Measurements from ENCODE around the gene ST7L.

DNA sequence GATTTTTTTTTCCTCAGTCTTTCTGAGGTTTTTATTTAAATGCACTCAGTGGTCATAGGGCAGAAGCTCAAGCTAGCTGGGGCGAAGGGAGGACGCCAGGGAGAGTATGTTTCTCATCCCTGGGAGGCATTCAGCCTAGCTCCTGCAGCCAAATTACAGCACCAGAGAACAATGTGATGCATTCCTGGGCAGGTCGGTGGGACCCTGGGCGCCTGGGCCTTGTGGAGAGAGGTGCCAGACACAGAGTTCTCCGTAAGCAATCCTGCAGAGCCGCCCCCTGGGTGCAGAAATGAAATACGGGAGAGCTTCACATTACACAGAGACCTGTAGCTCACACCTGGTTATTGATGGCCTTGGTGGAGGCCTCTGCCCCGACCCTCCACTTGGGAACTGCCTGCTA is 94.7 kb downstream of the ST7L start:
- TF ChIP-seq ZFP3 (CRISPR knock-in tag; IDR thresholded peaks at IDR 0.05): 0 out of 2 replicates have a peak, but pooled peaks have one; percentile 36
- TF ChIP-seq, protein P1, sequence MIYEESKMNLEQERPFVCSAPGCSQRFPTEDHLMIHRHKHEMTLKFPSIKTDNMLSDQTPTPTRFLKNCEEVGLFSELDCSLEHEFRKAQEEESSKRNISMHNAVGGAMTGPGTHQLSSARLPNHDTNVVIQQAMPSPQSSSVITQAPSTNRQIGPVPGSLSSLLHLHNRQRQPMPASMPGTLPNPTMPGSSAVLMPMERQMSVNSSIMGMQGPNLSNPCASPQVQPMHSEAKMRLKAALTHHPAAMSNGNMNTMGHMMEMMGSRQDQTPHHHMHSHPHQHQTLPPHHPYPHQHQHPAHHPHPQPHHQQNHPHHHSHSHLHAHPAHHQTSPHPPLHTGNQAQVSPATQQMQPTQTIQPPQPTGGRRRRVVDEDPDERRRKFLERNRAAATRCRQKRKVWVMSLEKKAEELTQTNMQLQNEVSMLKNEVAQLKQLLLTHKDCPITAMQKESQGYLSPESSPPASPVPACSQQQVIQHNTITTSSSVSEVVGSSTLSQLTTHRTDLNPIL (CRISPR knock-in tag; IDR thresholded peaks at IDR 0.05; ENCODE audit: low read depth): no peak
- no peak for TF ChIP-seq ZC3H10 (CRISPR knock-in tag; IDR thresholded peaks at IDR 0.05)
- peak; percentile 89 for TF ChIP-seq CSDC2 (CRISPR knock-in tag; IDR thresholded peaks at IDR 0.05)
- no peak for TF ChIP-seq PATZ1 (CRISPR knock-in tag; IDR thresholded peaks at IDR 0.05; ENCODE audit: borderline replicate concordance)
- no peak for TF ChIP-seq ZFP30 (CRISPR knock-in tag; IDR thresholded peaks at IDR 0.05)
- no peak for TF ChIP-seq GLIS3 (CRISPR knock-in tag; IDR thresholded peaks at IDR 0.05)
- no peak for TF ChIP-seq SNAI2 (CRISPR knock-in tag; IDR thresholded peaks at IDR 0.05)
- no peak for TF ChIP-seq OSR1 (CRISPR knock-in tag; IDR thresholded peaks at IDR 0.05)
- TF ChIP-seq TOX (CRISPR knock-in tag; IDR thresholded peaks at IDR 0.05; ENCODE audit: borderline replicate concordance): no peak
- TF ChIP-seq RARB (CRISPR knock-in tag; IDR thresholded peaks at IDR 0.05): no peak

Data from SK-N-SH treated with all-trans-retinoic acid at 6 μM for 48 hours (cell line).